ENCODE results near the gene ARL6IP5. TPM values are rescaled to one million over a fixed set of nuclear protein-coding genes. Genes with fewer than 3 reads are reported as not detected.

Gene ARL6IP5
- total RNA-seq, 1 donor from 2014 or later = 60.5 TPM

DNA sequence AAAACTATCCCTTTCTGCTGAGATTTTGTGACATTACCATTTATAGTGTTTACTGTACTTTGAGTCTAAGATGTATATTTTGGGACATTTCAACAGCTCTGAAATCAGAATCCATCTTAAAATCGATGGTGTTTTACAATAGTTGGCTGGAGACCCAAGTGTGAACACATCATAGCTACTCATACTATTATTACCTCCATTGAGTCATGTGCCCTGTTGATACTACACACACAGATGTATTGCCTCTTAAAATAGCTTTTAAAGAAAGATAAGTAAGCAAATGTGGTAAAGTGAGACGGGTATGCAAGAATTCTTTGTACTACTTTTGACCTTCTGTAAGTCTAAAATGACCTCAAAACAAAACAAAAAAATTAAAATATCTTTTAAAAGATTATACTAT lies 31.0 kb downstream of the ARL6IP5 start:
- peaks cover 20 to 43% (median 36%) of the 10 kb centered on the region in 3 donors for H3K4me1 ChIP-seq (ENCODE audit: control insufficient read depth in 3 of 3, insufficient read depth in 3 of 3, low read length in 3 of 3)
- H3K4me3 ChIP-seq (ENCODE audit: low read length in 3 of 3) = peak overlapping the region; percentile 54 to 63 (median 58)
- peak overlapping the region; percentile 21 to 76 (median 73) for H3K9ac ChIP-seq (ENCODE audit: low read depth in 1 of 3, low read length in 3 of 3)
- H3K27ac ChIP-seq (ENCODE audit: low read depth, low read length) = peak overlapping the region; percentile 84
- H3K9me3 ChIP-seq (ENCODE audit: control insufficient read depth in 3 of 3, low read length in 3 of 3) = no peaks in the 10 kb centered on the region
- no peaks in the 10 kb centered on the region for H3K27me3 ChIP-seq (ENCODE audit: control insufficient read depth in 3 of 3, insufficient read depth in 3 of 3, low read length in 3 of 3)
- H3K36me3 ChIP-seq (ENCODE audit: control insufficient read depth in 3 of 3, insufficient read depth in 3 of 3, low read length in 3 of 3) = peaks cover 9 to 27% (median 21%) of the 10 kb centered on the region in 3 donors

DNA sequence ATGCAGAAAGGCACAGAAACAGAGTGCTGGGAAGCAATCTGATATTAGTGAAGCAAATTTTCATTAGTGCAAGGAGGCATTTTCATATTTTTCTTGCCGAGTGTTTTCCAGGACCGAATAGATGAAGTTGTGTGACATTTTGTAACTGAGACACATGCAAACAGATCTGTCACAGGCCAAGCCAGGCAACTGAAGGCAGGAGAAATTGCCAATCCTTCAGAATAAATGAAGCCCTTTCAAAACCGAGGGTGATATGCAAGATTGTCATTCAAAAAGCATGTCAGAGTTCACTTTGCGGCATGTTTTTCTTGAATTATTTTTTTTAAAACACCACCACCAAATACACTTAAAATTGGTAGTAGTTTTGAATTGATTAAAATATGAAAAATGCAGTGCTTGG lies 31.4 kb downstream of the ARL6IP5 start:
- H3K9ac ChIP-seq (ENCODE audit: low read depth in 1 of 3, low read length in 3 of 3) = peak overlapping the region; percentile 7 to 76 (median 73)
- no peaks in the 10 kb centered on the region for H3K9me3 ChIP-seq (ENCODE audit: control insufficient read depth in 3 of 3, low read length in 3 of 3)
- peaks cover 18 to 39% (median 33%) of the 10 kb centered on the region in 3 donors for H3K4me1 ChIP-seq (ENCODE audit: control insufficient read depth in 3 of 3, insufficient read depth in 3 of 3, low read length in 3 of 3)
- peak overlapping the region; percentile 54 to 63 (median 58) for H3K4me3 ChIP-seq (ENCODE audit: low read length in 3 of 3)
- H3K36me3 ChIP-seq (ENCODE audit: control insufficient read depth in 3 of 3, insufficient read depth in 3 of 3, low read length in 3 of 3) = peaks cover 6 to 24% (median 21%) of the 10 kb centered on the region in 3 donors
- H3K27me3 ChIP-seq (ENCODE audit: control insufficient read depth in 3 of 3, insufficient read depth in 3 of 3, low read length in 3 of 3) = no peaks in the 10 kb centered on the region
- peak overlapping the region; percentile 84 for H3K27ac ChIP-seq (ENCODE audit: low read depth, low read length)

DNA sequence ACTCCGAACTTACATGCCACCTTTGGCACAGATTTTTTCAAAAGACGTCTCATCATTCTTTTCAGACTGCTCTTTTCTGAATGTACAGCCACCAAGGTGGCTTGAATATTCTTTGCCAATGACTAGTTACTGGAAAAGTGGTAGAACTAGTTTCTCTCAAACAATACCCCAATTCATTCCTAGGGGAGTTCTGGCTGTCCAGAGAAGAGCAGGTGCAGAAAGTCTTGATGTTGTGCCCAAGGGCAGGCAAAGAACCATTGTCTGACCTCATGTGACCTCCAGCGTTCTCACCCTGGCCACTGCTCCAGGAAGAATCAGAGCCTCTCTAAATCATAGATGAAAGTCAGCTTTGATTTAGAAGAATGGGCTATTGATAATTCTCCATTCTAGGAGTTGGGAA lies 32.2 kb downstream of the ARL6IP5 start:
- peaks cover 6 to 24% (median 21%) of the 10 kb centered on the region in 3 donors for H3K36me3 ChIP-seq (ENCODE audit: control insufficient read depth in 3 of 3, insufficient read depth in 3 of 3, low read length in 3 of 3)
- H3K4me3 ChIP-seq (ENCODE audit: low read length in 3 of 3) = peak overlapping the region; percentile 54 to 63 (median 58)
- no peaks in the 10 kb centered on the region for H3K27me3 ChIP-seq (ENCODE audit: control insufficient read depth in 3 of 3, insufficient read depth in 3 of 3, low read length in 3 of 3)
- peaks cover 15 to 37% (median 32%) of the 10 kb centered on the region in 3 donors for H3K4me1 ChIP-seq (ENCODE audit: control insufficient read depth in 3 of 3, insufficient read depth in 3 of 3, low read length in 3 of 3)
- H3K9ac ChIP-seq (ENCODE audit: low read depth in 1 of 3, low read length in 3 of 3) = peak overlapping the region; percentile 7 to 76 (median 73)
- peak overlapping the region; percentile 84 for H3K27ac ChIP-seq (ENCODE audit: low read depth, low read length)
- no peaks in the 10 kb centered on the region for H3K9me3 ChIP-seq (ENCODE audit: control insufficient read depth in 3 of 3, low read length in 3 of 3)

DNA sequence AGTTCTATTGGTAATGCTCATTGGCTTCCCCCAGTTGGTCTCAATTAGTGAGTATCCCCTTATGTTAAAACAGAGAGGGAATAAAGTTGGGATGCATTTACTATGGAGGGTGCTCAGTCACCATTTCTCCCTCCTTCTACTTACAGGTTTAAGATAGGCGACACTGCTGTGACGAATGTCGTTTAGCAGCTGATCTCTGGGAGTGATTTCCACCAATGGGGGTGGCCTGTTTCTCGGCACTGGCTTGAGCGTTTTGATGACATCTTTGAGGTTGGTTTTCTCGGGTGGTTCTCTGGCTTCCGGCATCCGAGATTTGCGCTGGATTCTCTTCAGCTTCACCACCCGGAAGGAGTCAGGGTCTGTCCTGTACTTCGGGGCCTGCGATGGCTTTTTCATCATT lies 33.8 kb downstream of the ARL6IP5 start:
- Histone ChIP-seq H3K4me3 (ENCODE audit: low read length in 3 of 3) (peak overlapping the region; percentile 54 to 66 (median 63)), H3K4me1 (ENCODE audit: control insufficient read depth in 3 of 3, insufficient read depth in 3 of 3, low read length in 3 of 3) (peaks cover 15 to 21% (median 19%) of the 10 kb centered on the region in 3 donors), H3K9ac (ENCODE audit: low read depth in 1 of 3, low read length in 3 of 3) (peak overlapping the region; percentile 28 to 76 (median 57)), H3K36me3 (ENCODE audit: control insufficient read depth in 3 of 3, insufficient read depth in 3 of 3, low read length in 3 of 3) (peaks cover 2 to 19% (median 14%) of the 10 kb centered on the region in 3 donors), H3K9me3 (ENCODE audit: control insufficient read depth in 3 of 3, low read length in 3 of 3) (no peaks in the 10 kb centered on the region), H3K27ac (ENCODE audit: low read depth, low read length) (peak overlapping the region; percentile 79), H3K27me3 (ENCODE audit: control insufficient read depth in 3 of 3, insufficient read depth in 3 of 3, low read length in 3 of 3) (no peaks in the 10 kb centered on the region)

DNA sequence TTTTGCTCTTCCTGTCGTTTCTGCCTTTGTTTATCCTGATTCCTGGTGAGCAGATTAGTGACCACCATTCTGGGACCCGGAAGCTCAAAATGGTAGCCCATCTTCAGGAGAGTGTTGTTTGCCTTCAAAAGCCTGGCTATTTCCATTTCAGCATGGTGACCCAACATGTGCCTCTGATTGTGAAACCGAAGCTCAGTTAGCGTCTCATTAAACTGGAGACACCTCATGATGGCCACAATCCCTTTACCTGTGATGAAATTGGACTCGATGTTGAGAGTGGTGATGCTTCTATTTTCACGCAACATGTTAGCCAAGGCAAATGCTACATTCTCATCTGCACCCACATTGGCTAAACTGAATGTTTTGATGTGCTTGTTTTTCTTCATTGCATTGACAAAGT lies 34.4 kb downstream of the ARL6IP5 start:
- Histone ChIP-seq H3K27ac (ENCODE audit: low read depth, low read length) (peak overlapping the region; percentile 79), H3K9me3 (ENCODE audit: control insufficient read depth in 3 of 3, low read length in 3 of 3) (no peaks in the 10 kb centered on the region), H3K4me1 (ENCODE audit: control insufficient read depth in 3 of 3, insufficient read depth in 3 of 3, low read length in 3 of 3) (peaks cover 13 to 19% (median 18%) of the 10 kb centered on the region in 3 donors), H3K36me3 (ENCODE audit: control insufficient read depth in 3 of 3, insufficient read depth in 3 of 3, low read length in 3 of 3) (peaks cover 2 to 19% (median 14%) of the 10 kb centered on the region in 3 donors), H3K4me3 (ENCODE audit: low read length in 3 of 3) (peak overlapping the region; percentile 54 to 66 (median 63)), H3K27me3 (ENCODE audit: control insufficient read depth in 3 of 3, insufficient read depth in 3 of 3, low read length in 3 of 3) (no peaks in the 10 kb centered on the region), H3K9ac (ENCODE audit: low read depth in 1 of 3, low read length in 3 of 3) (peak overlapping the region in 2 of 3 donors; percentile 58 to 76)

DNA sequence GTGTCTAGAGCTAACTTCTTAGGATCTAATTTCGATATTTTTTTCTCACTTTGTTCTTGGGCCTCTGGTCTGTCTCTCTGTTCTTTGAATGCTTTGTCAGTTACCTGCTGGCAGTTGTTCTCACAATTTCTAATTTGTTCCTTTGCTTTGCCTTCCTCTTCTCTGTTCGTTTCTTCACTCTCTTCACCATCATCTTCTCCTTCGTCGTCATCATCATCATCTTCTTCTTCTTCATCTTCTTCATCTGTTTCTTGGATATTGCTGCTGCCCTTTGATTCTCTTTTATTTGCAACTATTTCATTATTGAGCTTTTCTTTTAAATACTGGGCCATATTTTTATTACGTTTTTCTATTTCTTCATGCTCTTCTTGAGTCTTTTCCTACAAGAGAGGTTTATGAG lies 34.9 kb downstream of the ARL6IP5 start:
- Histone ChIP-seq H3K36me3 (ENCODE audit: control insufficient read depth in 3 of 3, insufficient read depth in 3 of 3, low read length in 3 of 3) (peaks cover 2 to 19% (median 14%) of the 10 kb centered on the region in 3 donors), H3K27ac (ENCODE audit: low read depth, low read length) (peak overlapping the region; percentile 79), H3K9ac (ENCODE audit: low read depth in 1 of 3, low read length in 3 of 3) (peak overlapping the region in 2 of 3 donors; percentile 58 to 81), H3K4me1 (ENCODE audit: control insufficient read depth in 3 of 3, insufficient read depth in 3 of 3, low read length in 3 of 3) (peaks cover 9 to 19% (median 14%) of the 10 kb centered on the region in 3 donors), H3K4me3 (ENCODE audit: low read length in 3 of 3) (peak overlapping the region; percentile 54 to 66 (median 63)), H3K9me3 (ENCODE audit: control insufficient read depth in 3 of 3, low read length in 3 of 3) (no peaks in the 10 kb centered on the region), H3K27me3 (ENCODE audit: control insufficient read depth in 3 of 3, insufficient read depth in 3 of 3, low read length in 3 of 3) (no peaks in the 10 kb centered on the region)

DNA sequence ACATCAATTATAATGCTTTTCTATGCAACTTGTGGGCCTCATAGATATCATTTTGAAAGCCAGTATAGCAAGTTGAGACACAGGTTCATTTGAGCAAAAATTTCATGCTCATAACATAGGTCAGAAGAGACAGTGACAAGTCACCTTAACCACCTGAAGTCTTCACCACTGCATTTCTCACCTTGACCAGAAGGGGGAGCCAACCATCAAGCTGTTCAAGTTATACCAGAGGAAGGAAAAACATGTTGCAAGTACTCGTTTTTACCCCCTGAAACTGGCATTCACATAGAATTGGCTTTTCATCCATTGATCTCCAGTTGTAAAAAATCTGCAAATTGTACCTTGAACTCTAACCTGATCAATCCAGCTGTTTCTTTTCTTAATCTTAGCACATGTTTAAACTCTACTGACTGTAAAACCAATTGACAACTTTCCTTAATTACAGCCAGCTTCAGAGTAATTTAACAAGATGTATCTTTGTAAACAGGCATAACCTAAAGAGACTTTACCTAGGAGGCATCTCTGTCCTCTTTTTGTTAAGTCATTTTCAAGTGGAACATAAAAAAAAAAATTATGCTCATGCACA lies 36.2 kb downstream of the ARL6IP5 start:
- Histone ChIP-seq H3K4me1 (ENCODE audit: control insufficient read depth in 3 of 3, insufficient read depth in 3 of 3, low read length in 3 of 3) (peaks cover 8 to 13% (median 8%) of the 10 kb centered on the region in 3 donors), H3K4me3 (ENCODE audit: low read length in 3 of 3) (peak overlapping the region; percentile 71 to 80 (median 73)), H3K27me3 (ENCODE audit: control insufficient read depth in 3 of 3, insufficient read depth in 3 of 3, low read length in 3 of 3) (no peaks in the 10 kb centered on the region), H3K36me3 (ENCODE audit: control insufficient read depth in 3 of 3, insufficient read depth in 3 of 3, low read length in 3 of 3) (peaks cover 2 to 15% (median 12%) of the 10 kb centered on the region in 3 donors), H3K9me3 (ENCODE audit: control insufficient read depth in 3 of 3, low read length in 3 of 3) (no peaks in the 10 kb centered on the region), H3K27ac (ENCODE audit: low read depth, low read length) (peak overlapping the region; percentile 91), H3K9ac (ENCODE audit: low read depth in 1 of 3, low read length in 3 of 3) (peak overlapping the region; percentile 80 to 91 (median 81))

DNA sequence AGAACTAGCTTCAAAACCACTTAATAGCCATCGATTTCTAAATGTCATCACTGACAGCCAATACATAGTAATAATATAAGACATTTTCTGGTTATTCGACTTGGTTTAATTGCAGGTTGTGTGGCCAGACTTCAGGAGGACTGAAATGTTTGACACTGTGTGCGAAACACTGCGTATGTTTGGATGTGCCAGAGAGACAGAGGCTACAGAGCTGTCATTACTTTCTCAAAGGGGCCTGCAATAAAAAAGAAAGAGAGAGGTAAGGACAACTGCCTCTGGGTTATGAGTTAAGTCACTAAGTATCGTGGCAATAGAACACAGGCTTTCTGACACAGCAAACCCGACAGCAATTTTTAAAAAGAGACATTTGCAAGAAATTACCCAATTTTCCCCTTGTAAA lies 36.8 kb downstream of the ARL6IP5 start:
- peak overlapping the region; percentile 80 to 91 (median 81) for H3K9ac ChIP-seq (ENCODE audit: low read depth in 1 of 3, low read length in 3 of 3)
- H3K27ac ChIP-seq (ENCODE audit: low read depth, low read length) = peak overlapping the region; percentile 91
- peak overlapping the region; percentile 71 to 80 (median 73) for H3K4me3 ChIP-seq (ENCODE audit: low read length in 3 of 3)
- H3K27me3 ChIP-seq (ENCODE audit: control insufficient read depth in 3 of 3, insufficient read depth in 3 of 3, low read length in 3 of 3) = no peaks in the 10 kb centered on the region
- no peaks in the 10 kb centered on the region for H3K9me3 ChIP-seq (ENCODE audit: control insufficient read depth in 3 of 3, low read length in 3 of 3)
- H3K4me1 ChIP-seq (ENCODE audit: control insufficient read depth in 3 of 3, insufficient read depth in 3 of 3, low read length in 3 of 3) = peaks cover 8 to 16% (median 12%) of the 10 kb centered on the region in 3 donors
- H3K36me3 ChIP-seq (ENCODE audit: control insufficient read depth in 3 of 3, insufficient read depth in 3 of 3, low read length in 3 of 3) = peaks cover 2 to 15% (median 12%) of the 10 kb centered on the region in 3 donors

DNA sequence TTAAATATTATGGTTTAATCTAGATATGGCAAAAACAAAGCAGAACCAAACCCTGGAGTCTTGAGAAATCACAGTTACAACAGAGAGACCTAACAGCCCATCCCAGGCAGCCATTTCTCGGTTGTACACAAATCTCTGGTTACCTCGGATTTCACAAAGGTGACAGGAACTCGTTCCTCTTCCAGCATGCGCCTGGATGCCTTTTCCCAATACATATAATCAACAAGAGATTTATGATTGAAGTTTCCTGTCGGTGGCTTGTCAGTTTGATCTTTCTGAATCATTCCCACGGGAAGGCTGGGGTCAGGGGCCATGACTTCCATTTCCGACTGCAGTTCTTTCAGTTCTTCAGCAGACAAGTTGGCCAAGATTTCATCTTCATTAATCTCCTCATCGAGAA lies 37.2 kb downstream of the ARL6IP5 start:
- peak overlapping the region; percentile 80 to 91 (median 81) for H3K9ac ChIP-seq (ENCODE audit: low read depth in 1 of 3, low read length in 3 of 3)
- peak overlapping the region; percentile 71 to 80 (median 73) for H3K4me3 ChIP-seq (ENCODE audit: low read length in 3 of 3)
- peaks cover 11 to 20% (median 16%) of the 10 kb centered on the region in 3 donors for H3K4me1 ChIP-seq (ENCODE audit: control insufficient read depth in 3 of 3, insufficient read depth in 3 of 3, low read length in 3 of 3)
- H3K9me3 ChIP-seq (ENCODE audit: control insufficient read depth in 3 of 3, low read length in 3 of 3) = no peaks in the 10 kb centered on the region
- no peaks in the 10 kb centered on the region for H3K27me3 ChIP-seq (ENCODE audit: control insufficient read depth in 3 of 3, insufficient read depth in 3 of 3, low read length in 3 of 3)
- H3K36me3 ChIP-seq (ENCODE audit: control insufficient read depth in 3 of 3, insufficient read depth in 3 of 3, low read length in 3 of 3) = peaks cover 2 to 15% (median 12%) of the 10 kb centered on the region in 3 donors
- peak overlapping the region; percentile 91 for H3K27ac ChIP-seq (ENCODE audit: low read depth, low read length)

DNA sequence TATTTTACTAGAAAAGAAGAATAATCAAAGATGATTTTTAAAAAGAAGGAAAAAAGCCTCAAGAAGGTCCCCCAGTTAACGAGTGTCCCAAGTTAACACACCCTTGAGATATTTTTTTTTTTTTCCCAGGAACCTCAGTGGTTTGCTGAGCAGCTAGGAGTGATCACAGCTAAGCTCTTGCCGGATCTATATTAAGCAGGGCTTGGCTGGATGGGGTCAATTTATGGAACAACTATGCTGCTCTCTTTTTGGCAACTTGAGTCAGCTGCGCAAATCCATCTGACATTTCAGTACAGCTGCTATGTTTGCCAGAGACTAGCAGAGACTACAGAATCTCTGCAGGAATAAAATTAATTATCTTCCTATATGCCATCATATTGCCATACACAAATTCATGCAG lies 37.7 kb downstream of the ARL6IP5 start, which contains the start of gene LMOD3:
TSS of gene LMOD3 (minus strand) at position 193 of the 400 bp plus-strand sequence. CDS start 209 bp downstream, outside the sequence.
- Histone ChIP-seq H3K36me3 (ENCODE audit: control insufficient read depth in 3 of 3, insufficient read depth in 3 of 3, low read length in 3 of 3) (peaks cover 2 to 15% (median 12%) of the 10 kb centered on the region in 3 donors), H3K9ac (ENCODE audit: low read depth in 1 of 3, low read length in 3 of 3) (peak within 1 kb of the TSS; percentile 80 to 91 (median 81)), H3K27me3 (ENCODE audit: control insufficient read depth in 3 of 3, insufficient read depth in 3 of 3, low read length in 3 of 3) (no peaks in the 10 kb centered on the region), H3K4me1 (ENCODE audit: control insufficient read depth in 3 of 3, insufficient read depth in 3 of 3, low read length in 3 of 3) (peaks cover 13 to 21% (median 20%) of the 10 kb centered on the region in 3 donors), H3K27ac (ENCODE audit: low read depth, low read length) (peak within 1 kb of the TSS; percentile 91), H3K4me3 (ENCODE audit: low read length in 3 of 3) (peak within 1 kb of the TSS; percentile 71 to 80 (median 73)), H3K9me3 (ENCODE audit: control insufficient read depth in 3 of 3, low read length in 3 of 3) (no peaks in the 10 kb centered on the region)
